HS-5 (cell line): ENCODE results near the gene KCTD8.
"Not testable (repeated sequence)": the region's sequence is repeated elsewhere in the genome, so short reads cannot be mapped to it uniquely, and the experiment has no call there.

Experiments used
- DNase-seq: peaks from one replicate; pipeline ENCODE4 v3.0.0-alpha.2; 2012; ENCODE audit warnings: low read depth

The KCTD8 gene

GRCh38 chr4:44326741-44327140 is 121.9 kb downstream of the KCTD8 start:
- DNase-seq, result no peak

- DNase-seq, result no peak
Observed at GRCh38 chr4:44320833-44321232, 127.8 kb downstream of the KCTD8 start.

GRCh38 chr4:44319129-44319528 is 129.5 kb downstream of the KCTD8 start:
- DNase-seq, result no peak

GRCh38 chr4:44313702-44314101 is 134.9 kb downstream of the KCTD8 start:
- DNase-seq, result no peak

- DNase-seq, result no peak
Observed at GRCh38 chr4:44287505-44287904, 161.1 kb downstream of the KCTD8 start.

GRCh38 chr4:44279469-44279868 is 169.1 kb downstream of the KCTD8 start:
- DNase-seq, result no peak

- no peak for DNase-seq
Observed at GRCh38 chr4:44279066-44279465, 169.5 kb downstream of the KCTD8 start.

GRCh38 chr4:44257461-44257860 is 191.1 kb downstream of the KCTD8 start:
- no peak for DNase-seq

- DNase-seq, result no peak
Observed at GRCh38 chr4:44256414-44256813, 192.2 kb downstream of the KCTD8 start.

GRCh38 chr4:44237643-44238042 is 211.0 kb downstream of the KCTD8 start:
- DNase-seq, result no peak

GRCh38 chr4:44235897-44236296 is 212.7 kb downstream of the KCTD8 start:
- no peak for DNase-seq

- DNase-seq, result no peak
Observed at GRCh38 chr4:44232262-44232661, 216.3 kb downstream of the KCTD8 start.

GRCh38 chr4:44231006-44231405 is 217.6 kb downstream of the KCTD8 start:
- DNase-seq, result no peak

- no peak for DNase-seq
Observed at GRCh38 chr4:44228326-44228725, 220.3 kb downstream of the KCTD8 start.

- DNase-seq, result no peak
Observed at GRCh38 chr4:44221407-44221806, 227.2 kb downstream of the KCTD8 start.

- no peak for DNase-seq
Observed at GRCh38 chr4:44210750-44211149, 237.9 kb downstream of the KCTD8 start.

GRCh38 chr4:44196796-44197195 is 251.8 kb downstream of the KCTD8 start:
- no peak for DNase-seq

GRCh38 chr4:44194365-44194764 is 254.2 kb downstream of the KCTD8 start:
- no peak for DNase-seq

GRCh38 chr4:44186850-44187246 is 261.8 kb downstream of the KCTD8 start:
- no peak for DNase-seq

- DNase-seq, result no peak
Observed at GRCh38 chr4:44186096-44186849, 262.3 kb downstream of the KCTD8 start.

- not testable (repeated sequence) for DNase-seq
Observed at GRCh38 chr4:44181491-44182349, 266.9 kb downstream of the KCTD8 start.

- not testable (repeated sequence) for DNase-seq
Observed at GRCh38 chr4:44167766-44168165, 280.8 kb downstream of the KCTD8 start.

GRCh38 chr4:44165938-44166337 is 282.7 kb downstream of the KCTD8 start:
- no peak for DNase-seq
